Testis (tissue), 3 donors: ENCODE results near the gene RFLNA. TPM values are rescaled to one million over a fixed set of nuclear protein-coding genes. Genes with fewer than 3 reads are reported as not detected.
A peak's percentile ranks its signal among the peaks of the same experiment; 100 is the strongest.

ENCODE experiments used
- DNase-seq: peaks from one replicate; pipeline ENCODE4 v3.0.0-alpha.2; 2019
- H3K27ac ChIP-seq, 2 donors: fragments of 200-600 bp; sonication (generic); one replicate each; pipeline ENCODE4 v1.5.1; 2019
- H3K27me3 ChIP-seq: fragments of 200-600 bp; sonication (generic); one replicate; pipeline ENCODE4 v1.5.1; 2019
- H3K36me3 ChIP-seq: fragments of 200-600 bp; sonication (generic); one replicate; pipeline ENCODE4 v1.5.1; 2017; ENCODE audit warnings: low read depth; ENCODE audit errors: missing control alignments
- H3K4me1 ChIP-seq: fragments of 200-600 bp; sonication (generic); one replicate; pipeline ENCODE4 v1.5.1; 2019
- H3K4me3 ChIP-seq, 2 donors: fragments of 200-600 bp; sonication (generic); one replicate each; pipeline ENCODE4 v1.5.1; 2017 to 2019
- H3K9me3 ChIP-seq: fragments of 200-600 bp; sonication (generic); one replicate; pipeline ENCODE4 v1.5.1; 2017
- POLR2A ChIP-seq: fragments of 450-650 bp; IDR thresholded peaks from one replicate; pipeline ENCODE4 v1.6.1; 2017; ENCODE audit warnings: antibody characterized with exemption, mild to moderate bottlenecking, moderate library complexity
- WGBS, 2 donors: methylation state at CpG; one replicate each; pipeline ENCODE4 v1.1.5; 2018; 5-methylcytosine and 5-hydroxymethylcytosine counted together
- intact Hi-C: fragments of 100-400 bp; cut with DNase I; formaldehyde crosslinking; loops from one replicate; pipeline ENCODE4 v1.15.1; 2023; ENCODE audit warnings: low total_unique reads
- polyA plus RNA-seq: library from polyadenylated mRNA; stranded (reverse); fragments of 350-450 nt; fragmentation: Illumina TruSeq; extraction: RNeasy Lipid Tissue Mini Kit (QIAGEN cat#74804); gene quantifications from one replicate; pipeline ENCODE4 v1.2.3, GENCODE V29; 2014; ENCODE audit warnings: low read depth, low replicate concordance; ENCODE audit not compliant: insufficient read depth
- total RNA-seq, 2 donors: library from RNA; depleted of rRNA; stranded (reverse); fragments of >200 nt; gene quantifications; one replicate each; pipeline ENCODE4 v1.2.3, GENCODE V29; 2016
- TF ChIP-seq, protein P1 (sequence below), 3 experiments: fragments of 450-650 bp in 2 of 3; fragments of 200-600 bp in 1 of 3; sonication (generic) in 1 of 3; IDR thresholded peaks; one replicate each; pipeline ENCODE4 v1.5.1; 2016 to 2019; ENCODE audit warnings: antibody characterized with exemption in 3 of 3, mild to moderate bottlenecking in 2 of 3, moderate library complexity in 1 of 3

Gene RFLNA
- total and polyA plus RNA-seq, 3 donors from 2014 or later = 0.31 to 0.80 (median 0.68) TPM

DNA sequence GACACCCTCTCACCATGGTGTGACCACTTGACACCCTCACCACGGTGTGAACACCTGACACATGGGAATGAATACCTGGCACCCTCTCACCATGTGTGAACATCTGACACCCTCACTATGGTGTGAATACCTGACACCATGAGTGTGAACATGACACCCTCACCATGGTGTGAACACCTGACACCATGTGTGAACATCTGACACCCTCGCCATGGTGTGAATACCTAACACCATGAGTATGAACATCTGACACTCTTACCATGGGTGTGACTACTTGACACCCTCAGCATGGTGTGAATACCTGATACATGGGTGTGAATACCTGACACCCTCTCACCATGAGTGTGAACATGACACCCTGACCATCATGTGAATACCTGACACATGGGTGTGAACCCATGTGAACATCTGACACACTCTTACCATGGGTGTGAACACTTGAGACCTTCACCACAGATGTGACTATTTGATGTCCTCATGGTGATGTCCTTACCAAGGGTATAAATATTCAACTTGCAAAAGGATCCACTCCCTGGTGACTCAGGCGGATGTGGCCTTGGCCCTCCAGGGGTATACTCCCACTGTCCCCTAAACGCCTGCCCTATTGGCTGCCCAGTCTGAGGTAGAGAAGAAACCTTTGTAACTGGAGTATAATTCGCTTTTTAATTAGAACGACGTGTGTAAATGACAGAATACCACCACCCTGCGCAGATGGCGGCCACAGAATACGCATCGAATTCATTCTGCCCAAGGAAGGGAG, 29.1 kb downstream of the RFLNA start:
- intact Hi-C loops = loop anchor here (10.0 kb wide), 1 partner anchor 269 kb away; no protein-coding TSS in a partner anchor
- Histone ChIP-seq H3K27ac (no peak overlapping the region), H3K27me3 (no peaks in the 10 kb centered on the region), H3K36me3 (no peaks in the 10 kb centered on the region), H3K4me3 (no peak overlapping the region), H3K9me3 (no peaks in the 10 kb centered on the region), H3K4me1 (peaks cover 10% of the 10 kb centered on the region)
- DNase-seq = no peak
- 92% methylated on average over 11 of the region's 11 CpGs for WGBS, 2 donors
- no peak for TF ChIP-seq POLR2A
- TF ChIP-seq, protein P1, sequence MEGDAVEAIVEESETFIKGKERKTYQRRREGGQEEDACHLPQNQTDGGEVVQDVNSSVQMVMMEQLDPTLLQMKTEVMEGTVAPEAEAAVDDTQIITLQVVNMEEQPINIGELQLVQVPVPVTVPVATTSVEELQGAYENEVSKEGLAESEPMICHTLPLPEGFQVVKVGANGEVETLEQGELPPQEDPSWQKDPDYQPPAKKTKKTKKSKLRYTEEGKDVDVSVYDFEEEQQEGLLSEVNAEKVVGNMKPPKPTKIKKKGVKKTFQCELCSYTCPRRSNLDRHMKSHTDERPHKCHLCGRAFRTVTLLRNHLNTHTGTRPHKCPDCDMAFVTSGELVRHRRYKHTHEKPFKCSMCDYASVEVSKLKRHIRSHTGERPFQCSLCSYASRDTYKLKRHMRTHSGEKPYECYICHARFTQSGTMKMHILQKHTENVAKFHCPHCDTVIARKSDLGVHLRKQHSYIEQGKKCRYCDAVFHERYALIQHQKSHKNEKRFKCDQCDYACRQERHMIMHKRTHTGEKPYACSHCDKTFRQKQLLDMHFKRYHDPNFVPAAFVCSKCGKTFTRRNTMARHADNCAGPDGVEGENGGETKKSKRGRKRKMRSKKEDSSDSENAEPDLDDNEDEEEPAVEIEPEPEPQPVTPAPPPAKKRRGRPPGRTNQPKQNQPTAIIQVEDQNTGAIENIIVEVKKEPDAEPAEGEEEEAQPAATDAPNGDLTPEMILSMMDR (IDR thresholded peaks at IDR 0.05) = no peak

DNA sequence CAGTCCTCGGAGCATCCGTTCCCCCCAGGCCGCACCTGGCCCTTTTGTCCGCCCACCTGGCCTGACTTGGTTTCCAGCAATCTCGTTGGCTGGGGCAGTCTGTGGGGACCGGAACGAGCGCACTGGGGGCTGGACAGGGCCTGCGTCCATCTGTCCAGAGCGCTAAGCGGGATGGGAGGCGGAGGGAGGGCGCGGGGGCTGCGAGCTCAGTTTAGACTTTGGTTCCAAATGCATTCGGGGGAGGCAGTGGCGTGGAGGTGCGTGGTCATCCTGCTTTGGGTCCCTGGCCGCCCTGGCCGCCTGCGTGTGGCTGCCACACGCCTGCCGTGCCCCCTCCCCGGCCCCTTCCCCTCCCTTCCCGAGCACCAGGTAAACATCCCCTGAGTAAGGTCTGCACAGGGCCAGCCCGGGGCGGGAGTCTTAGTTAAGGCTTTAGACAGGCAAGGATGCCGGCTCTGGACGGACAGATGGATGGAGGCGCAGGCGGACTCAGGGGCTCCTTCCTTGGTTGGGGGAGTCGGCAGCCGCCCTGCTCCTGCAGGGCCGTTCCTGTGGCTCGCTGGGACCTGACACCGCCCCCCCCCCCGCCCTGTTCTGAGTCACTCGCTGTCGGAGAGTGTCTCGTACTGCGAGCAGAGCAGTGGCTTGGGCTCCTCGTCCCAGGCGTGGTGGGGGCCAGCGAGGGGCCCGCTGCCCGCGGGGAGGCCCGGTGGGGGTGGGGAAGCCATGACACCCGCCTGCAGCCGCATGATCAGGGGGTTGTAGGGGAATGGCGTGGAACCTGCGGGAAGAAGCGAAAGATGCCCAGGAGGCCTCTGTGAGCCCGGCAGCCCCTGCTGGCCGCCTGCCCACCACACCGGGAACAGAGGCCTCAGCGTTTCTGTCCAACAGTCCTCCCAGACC, 30.2 kb downstream of the RFLNA start:
- Histone ChIP-seq H3K9me3 (no peaks in the 10 kb centered on the region), H3K27ac (no peak overlapping the region), H3K4me1 (peaks cover 10% of the 10 kb centered on the region), H3K4me3 (no peak overlapping the region), H3K36me3 (no peaks in the 10 kb centered on the region), H3K27me3 (no peaks in the 10 kb centered on the region)
- no peak for TF ChIP-seq POLR2A
- TF ChIP-seq, protein P1 (IDR thresholded peaks at IDR 0.05) = no peak
- 86 to 93% methylated on average over 37 to 45 of the region's 57 CpGs for WGBS, 2 donors
- DNase-seq = no peak
- intact Hi-C loops = loop anchor here (10.0 kb wide), 1 partner anchor 270 kb away; no protein-coding TSS in a partner anchor

DNA sequence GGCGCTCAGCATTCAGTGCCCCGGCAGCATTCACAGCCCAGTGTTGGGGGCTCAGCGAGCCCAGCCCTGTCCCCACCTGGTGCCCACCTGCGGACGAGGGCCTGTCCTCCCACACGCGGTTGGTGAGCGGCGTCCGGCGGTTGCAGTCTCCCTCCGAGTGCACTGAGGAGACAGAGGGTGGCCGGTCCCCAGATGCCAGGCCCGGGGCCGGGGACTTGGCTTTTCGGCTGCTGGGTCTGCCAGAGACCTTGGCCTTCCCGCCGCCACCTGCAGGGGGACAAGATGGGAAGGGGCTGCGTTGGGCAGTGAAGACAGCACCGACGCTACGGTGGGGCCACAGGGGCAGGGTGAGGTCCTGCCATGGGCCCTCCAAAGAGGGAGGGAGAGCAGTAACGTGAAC, 31.2 kb downstream of the RFLNA start:
- Histone ChIP-seq H3K27me3 (no peaks in the 10 kb centered on the region), H3K9me3 (no peaks in the 10 kb centered on the region), H3K4me3 (no peak overlapping the region), H3K36me3 (no peaks in the 10 kb centered on the region), H3K4me1 (peaks cover 10% of the 10 kb centered on the region), H3K27ac (peak overlapping the region; percentile 14 to 21)
- TF ChIP-seq, protein P1 (IDR thresholded peaks at IDR 0.05) = no peak
- TF ChIP-seq POLR2A = no peak
- intact Hi-C loops = loop anchor here (10.0 kb wide), 1 partner anchor 271 kb away; no protein-coding TSS in a partner anchor
- no peak for DNase-seq
- 77 to 90% methylated on average over 6 to 23 of the region's 23 CpGs for WGBS, 2 donors

DNA sequence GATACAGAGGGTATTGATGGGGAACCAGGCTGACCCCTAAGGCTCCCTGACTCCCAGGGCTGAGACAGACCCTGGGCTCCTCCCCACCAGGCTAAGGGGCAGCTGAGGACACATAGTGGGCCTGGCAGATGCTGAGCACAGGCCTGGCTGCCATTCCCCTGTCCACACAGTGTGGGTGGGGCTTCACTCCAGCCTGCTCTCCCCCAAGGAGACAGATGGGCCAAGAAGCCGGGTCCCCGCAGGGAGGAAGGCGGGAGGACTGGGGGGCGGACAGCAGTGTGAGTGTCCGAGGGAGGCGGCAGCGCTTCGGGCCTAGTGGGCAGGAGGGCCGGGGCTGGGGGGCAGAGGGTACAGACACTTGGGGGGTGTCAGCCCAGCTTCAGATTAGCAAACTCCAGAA, 32.0 kb downstream of the RFLNA start:
- Histone ChIP-seq H3K4me3 (no peak overlapping the region), H3K4me1 (peaks cover 10% of the 10 kb centered on the region), H3K9me3 (no peaks in the 10 kb centered on the region), H3K36me3 (no peaks in the 10 kb centered on the region), H3K27ac (peak overlapping the region; percentile 14 to 21), H3K27me3 (no peaks in the 10 kb centered on the region)
- 83 to 86% methylated on average over 9 of the region's 9 CpGs for WGBS, 2 donors
- DNase-seq = no peak
- intact Hi-C loops = loop anchor here (10.0 kb wide), 1 partner anchor 272 kb away; no protein-coding TSS in a partner anchor
- TF ChIP-seq POLR2A = no peak
- TF ChIP-seq, protein P1 (IDR thresholded peaks at IDR 0.05) = no peak
